IPS-15b (cell line): ENCODE results near the gene WNT7B.
A peak's percentile ranks its signal among the peaks of the same experiment; 100 is the strongest.

Experiments used
- H3K27me3 ChIP-seq: one replicate; pipeline ENCODE4 v1.6.1; 2013; ENCODE audit warnings: low read length; ENCODE audit not compliant: control insufficient read depth, insufficient read depth
- H3K36me3 ChIP-seq: one replicate; pipeline ENCODE4 v1.6.1; 2013; ENCODE audit warnings: low read length; ENCODE audit not compliant: control insufficient read depth, insufficient read depth
- H3K4me1 ChIP-seq: one replicate; pipeline ENCODE4 v1.6.1; 2013; ENCODE audit warnings: mild to moderate bottlenecking, low read length; ENCODE audit not compliant: control insufficient read depth, insufficient read depth
- H3K4me3 ChIP-seq: one replicate; pipeline ENCODE4 v1.5.1; 2013; ENCODE audit warnings: low read depth, low read length
- H3K9ac ChIP-seq: one replicate; pipeline ENCODE4 v1.6.1; 2013; ENCODE audit warnings: low read depth, mild to moderate bottlenecking, low read length
- H3K9me3 ChIP-seq: one replicate; pipeline ENCODE4 v1.6.1; 2013; ENCODE audit warnings: mild to moderate bottlenecking, low read length; ENCODE audit not compliant: control insufficient read depth, insufficient read depth

WNT7B gene

GRCh38 chr22:45972889-45973253 is 4.1 kb downstream of the WNT7B start:
- Histone ChIP-seq H3K36me3 (no peaks in the 10 kb centered on the region), H3K4me1 (no peaks in the 10 kb centered on the region), H3K27me3 (peaks cover 73% of the 10 kb centered on the region), H3K9me3 (no peaks in the 10 kb centered on the region), H3K9ac (no peak overlapping the region), H3K4me3 (peak overlapping the region; percentile 30)

GRCh38 chr22:45972091-45972888 is 4.7 kb downstream of the WNT7B start:
- H3K4me3 ChIP-seq = peak overlapping the region; percentile 35
- H3K27me3 ChIP-seq = peaks cover 69% of the 10 kb centered on the region
- no peaks in the 10 kb centered on the region for H3K36me3 ChIP-seq
- H3K9me3 ChIP-seq = no peaks in the 10 kb centered on the region
- no peak overlapping the region for H3K9ac ChIP-seq
- H3K4me1 ChIP-seq = no peaks in the 10 kb centered on the region

GRCh38 chr22:45971408-45972028 is 5.4 kb downstream of the WNT7B start:
- peaks cover 68% of the 10 kb centered on the region for H3K27me3 ChIP-seq
- H3K9me3 ChIP-seq = no peaks in the 10 kb centered on the region
- H3K9ac ChIP-seq = no peak overlapping the region
- H3K36me3 ChIP-seq = no peaks in the 10 kb centered on the region
- H3K4me3 ChIP-seq = peak overlapping the region; percentile 35
- no peaks in the 10 kb centered on the region for H3K4me1 ChIP-seq

GRCh38 chr22:45970705-45971407 is 6.1 kb downstream of the WNT7B start:
- H3K4me3 ChIP-seq = peak overlapping the region; percentile 35
- H3K9me3 ChIP-seq = no peaks in the 10 kb centered on the region
- H3K9ac ChIP-seq = no peak overlapping the region
- peaks cover 65% of the 10 kb centered on the region for H3K27me3 ChIP-seq
- H3K36me3 ChIP-seq = no peaks in the 10 kb centered on the region
- H3K4me1 ChIP-seq = no peaks in the 10 kb centered on the region

GRCh38 chr22:45969801-45970470 is 7.0 kb downstream of the WNT7B start:
- Histone ChIP-seq H3K4me3 (no peak overlapping the region), H3K27me3 (peaks cover 56% of the 10 kb centered on the region), H3K36me3 (no peaks in the 10 kb centered on the region), H3K9me3 (no peaks in the 10 kb centered on the region), H3K4me1 (no peaks in the 10 kb centered on the region), H3K9ac (no peak overlapping the region)

- Histone ChIP-seq H3K4me3 (no peak overlapping the region), H3K9me3 (no peaks in the 10 kb centered on the region), H3K4me1 (no peaks in the 10 kb centered on the region), H3K27me3 (peaks cover 51% of the 10 kb centered on the region), H3K36me3 (no peaks in the 10 kb centered on the region), H3K9ac (no peak overlapping the region)
Measured at GRCh38 chr22:45969414-45969799, 7.6 kb downstream of the WNT7B start.

GRCh38 chr22:45968751-45969413 is 8.1 kb downstream of the WNT7B start:
- Histone ChIP-seq H3K9ac (no peak overlapping the region), H3K36me3 (no peaks in the 10 kb centered on the region), H3K27me3 (peaks cover 46% of the 10 kb centered on the region), H3K9me3 (no peaks in the 10 kb centered on the region), H3K4me1 (no peaks in the 10 kb centered on the region), H3K4me3 (no peak overlapping the region)

GRCh38 chr22:45968003-45968650 is 8.8 kb downstream of the WNT7B start:
- H3K4me3 ChIP-seq = no peak overlapping the region
- H3K4me1 ChIP-seq = no peaks in the 10 kb centered on the region
- H3K27me3 ChIP-seq = peaks cover 38% of the 10 kb centered on the region
- no peak overlapping the region for H3K9ac ChIP-seq
- no peaks in the 10 kb centered on the region for H3K36me3 ChIP-seq
- H3K9me3 ChIP-seq = no peaks in the 10 kb centered on the region

GRCh38 chr22:45966895-45967365 is 10.0 kb downstream of the WNT7B start:
- H3K4me3 ChIP-seq = no peak overlapping the region
- H3K4me1 ChIP-seq = no peaks in the 10 kb centered on the region
- no peaks in the 10 kb centered on the region for H3K36me3 ChIP-seq
- no peak overlapping the region for H3K9ac ChIP-seq
- no peaks in the 10 kb centered on the region for H3K9me3 ChIP-seq
- H3K27me3 ChIP-seq = peaks cover 29% of the 10 kb centered on the region

GRCh38 chr22:45966320-45966894 is 10.6 kb downstream of the WNT7B start:
- no peaks in the 10 kb centered on the region for H3K36me3 ChIP-seq
- H3K27me3 ChIP-seq = peaks cover 24% of the 10 kb centered on the region
- H3K4me3 ChIP-seq = no peak overlapping the region
- H3K4me1 ChIP-seq = no peaks in the 10 kb centered on the region
- no peaks in the 10 kb centered on the region for H3K9me3 ChIP-seq
- H3K9ac ChIP-seq = no peak overlapping the region
